ENCODE results near the gene ADAM15.

ADAM15 gene

DNA sequence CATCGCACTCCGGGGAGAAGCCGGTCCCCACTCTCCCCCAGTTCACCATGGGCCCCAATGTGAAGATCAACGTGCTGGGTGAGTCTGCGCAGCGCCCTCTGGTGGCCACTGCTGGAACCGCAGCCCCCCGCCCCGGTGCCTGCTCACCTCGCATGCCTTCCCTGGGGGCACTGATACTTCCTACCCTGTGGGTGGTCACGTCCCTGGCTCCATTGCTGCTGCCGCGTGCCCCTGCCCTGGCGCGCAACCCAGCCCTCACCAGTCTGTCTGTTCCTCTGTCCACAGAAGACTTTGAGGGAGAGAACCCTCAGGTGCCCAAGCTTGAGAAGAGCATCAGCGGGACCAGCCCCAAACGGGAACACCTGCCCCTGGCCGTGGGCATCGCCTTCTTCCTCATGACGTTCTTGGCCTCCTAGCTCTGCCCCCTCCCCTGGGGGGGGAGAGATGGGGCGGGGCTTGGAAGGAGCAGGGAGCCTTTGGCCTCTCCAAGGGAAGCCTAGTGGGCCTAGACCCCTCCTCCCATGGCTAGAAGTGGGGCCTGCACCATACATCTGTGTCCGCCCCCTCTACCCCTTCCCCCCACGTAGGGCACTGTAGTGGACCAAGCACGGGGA lies 35.1 kb downstream of the ADAM15 start:
- peaks cover 40% of the 10 kb centered on the region for H3K4me1 ChIP-seq (ENCODE audit: control insufficient read depth, insufficient read depth, low read length, poor library complexity, severe bottlenecking)
- peak; percentile 65 to 69 (median 66) for DNase-seq
- H3K36me3 ChIP-seq (ENCODE audit: control insufficient read depth, insufficient read depth, low read length): no peaks in the 10 kb centered on the region
- H3K9me3 ChIP-seq (ENCODE audit: control insufficient read depth, low read length): no peaks in the 10 kb centered on the region
- peaks cover 29% of the 10 kb centered on the region for H3K27me3 ChIP-seq (replicated peaks; ENCODE audit: control insufficient read depth, insufficient read depth, low read length, poor library complexity, severe bottlenecking)
- peak overlapping the region; percentile 72 for H3K27ac ChIP-seq (ENCODE audit: insufficient read depth, low read length, poor library complexity, severe bottlenecking)
- no peak overlapping the region for H3K4me3 ChIP-seq (ENCODE audit: insufficient read depth, low read depth, low read length, poor library complexity, severe bottlenecking)

DNA sequence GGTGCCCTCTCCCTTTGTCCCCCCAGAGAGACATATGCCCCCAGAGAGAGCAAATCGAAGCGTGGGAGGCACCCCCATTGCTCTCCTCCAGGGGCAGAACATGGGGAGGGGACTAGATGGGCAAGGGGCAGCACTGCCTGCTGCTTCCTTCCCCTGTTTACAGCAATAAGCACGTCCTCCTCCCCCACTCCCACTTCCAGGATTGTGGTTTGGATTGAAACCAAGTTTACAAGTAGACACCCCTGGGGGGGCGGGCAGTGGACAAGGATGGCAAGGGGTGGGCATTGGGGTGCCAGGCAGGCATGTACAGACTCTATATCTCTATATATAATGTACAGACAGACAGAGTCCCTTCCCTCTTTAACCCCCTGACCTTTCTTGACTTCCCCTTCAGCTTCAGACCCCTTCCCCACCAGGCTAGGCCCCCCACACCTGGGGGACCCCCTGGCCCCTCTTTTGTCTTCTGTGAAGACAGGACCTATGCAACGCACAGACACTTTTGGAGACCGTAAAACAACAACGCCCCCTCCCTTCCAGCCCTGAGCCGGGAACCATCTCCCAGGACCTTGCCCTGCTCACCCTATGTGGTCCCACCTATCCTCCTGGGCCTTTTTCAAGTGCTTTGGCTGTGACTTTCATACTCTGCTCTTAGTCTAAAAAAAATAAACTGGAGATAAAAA lies 35.9 kb downstream of the ADAM15 start:
- H3K9me3 ChIP-seq (ENCODE audit: control insufficient read depth, low read length): no peaks in the 10 kb centered on the region
- H3K4me1 ChIP-seq (ENCODE audit: control insufficient read depth, insufficient read depth, low read length, poor library complexity, severe bottlenecking): peaks cover 36% of the 10 kb centered on the region
- H3K27me3 ChIP-seq (replicated peaks; ENCODE audit: control insufficient read depth, insufficient read depth, low read length, poor library complexity, severe bottlenecking): peaks cover 22% of the 10 kb centered on the region
- DNase-seq: no peak
- no peak overlapping the region for H3K4me3 ChIP-seq (ENCODE audit: insufficient read depth, low read depth, low read length, poor library complexity, severe bottlenecking)
- H3K27ac ChIP-seq (ENCODE audit: insufficient read depth, low read length, poor library complexity, severe bottlenecking): no peak overlapping the region
- H3K36me3 ChIP-seq (ENCODE audit: control insufficient read depth, insufficient read depth, low read length): no peaks in the 10 kb centered on the region

DNA sequence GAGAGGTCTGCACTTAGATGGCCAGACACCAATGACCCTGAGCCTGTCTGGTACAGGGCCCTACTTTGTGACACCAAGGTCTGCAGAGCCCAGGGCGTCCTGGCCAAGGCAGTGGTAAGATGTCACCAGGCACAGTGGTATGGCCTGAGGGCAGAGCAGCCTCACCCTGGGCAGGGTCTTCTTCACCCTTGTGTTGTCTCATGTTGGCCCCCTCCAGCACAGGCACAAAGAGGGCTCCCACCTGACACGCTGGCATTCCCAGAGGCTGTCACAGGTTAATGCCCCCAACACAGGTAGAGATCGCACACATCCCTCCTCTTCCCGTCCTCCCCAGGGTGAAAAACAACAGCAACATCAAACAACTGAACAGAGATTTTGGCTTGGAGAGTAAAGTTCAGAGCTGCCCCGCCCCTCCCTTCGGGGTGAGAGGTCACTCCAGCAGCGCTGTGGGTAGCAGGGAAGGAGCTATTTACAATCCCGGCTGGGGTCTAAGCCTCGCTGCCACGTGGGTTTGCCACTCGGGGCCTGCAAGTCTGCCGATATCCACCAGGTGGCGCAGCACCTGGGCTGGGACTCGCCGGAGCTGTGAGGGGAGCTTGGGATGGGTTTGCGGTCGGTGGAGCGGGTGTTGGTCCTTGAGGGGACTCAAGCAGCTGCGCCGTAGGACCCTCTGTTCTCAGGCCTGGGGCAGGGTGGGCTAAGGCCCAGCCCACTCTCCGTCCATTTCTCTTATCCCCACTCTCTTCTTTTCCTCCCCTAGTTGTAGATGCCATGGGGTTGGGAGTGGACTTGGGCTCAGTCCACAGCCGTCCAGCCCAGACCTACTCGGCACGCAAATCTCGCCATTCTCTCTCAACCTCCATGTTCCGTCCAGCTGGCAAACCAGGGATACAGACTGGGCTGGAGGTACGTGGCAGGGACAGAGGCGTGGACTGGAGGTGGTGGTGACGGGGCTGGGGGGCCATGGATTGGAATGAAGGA lies 40.2 kb downstream of the ADAM15 start:
- Histone ChIP-seq H3K27ac (ENCODE audit: insufficient read depth, low read length, poor library complexity, severe bottlenecking) (no peak overlapping the region), H3K9me3 (ENCODE audit: control insufficient read depth, low read length) (no peaks in the 10 kb centered on the region), H3K27me3 (replicated peaks; ENCODE audit: control insufficient read depth, insufficient read depth, low read length, poor library complexity, severe bottlenecking) (no peaks in the 10 kb centered on the region), H3K36me3 (ENCODE audit: control insufficient read depth, insufficient read depth, low read length) (no peaks in the 10 kb centered on the region), H3K4me3 (ENCODE audit: insufficient read depth, low read depth, low read length, poor library complexity, severe bottlenecking) (no peak overlapping the region), H3K4me1 (ENCODE audit: control insufficient read depth, insufficient read depth, low read length, poor library complexity, severe bottlenecking) (peaks cover 5% of the 10 kb centered on the region)
- DNase-seq: peak; percentile 52 to 73 (median 69)

DNA sequence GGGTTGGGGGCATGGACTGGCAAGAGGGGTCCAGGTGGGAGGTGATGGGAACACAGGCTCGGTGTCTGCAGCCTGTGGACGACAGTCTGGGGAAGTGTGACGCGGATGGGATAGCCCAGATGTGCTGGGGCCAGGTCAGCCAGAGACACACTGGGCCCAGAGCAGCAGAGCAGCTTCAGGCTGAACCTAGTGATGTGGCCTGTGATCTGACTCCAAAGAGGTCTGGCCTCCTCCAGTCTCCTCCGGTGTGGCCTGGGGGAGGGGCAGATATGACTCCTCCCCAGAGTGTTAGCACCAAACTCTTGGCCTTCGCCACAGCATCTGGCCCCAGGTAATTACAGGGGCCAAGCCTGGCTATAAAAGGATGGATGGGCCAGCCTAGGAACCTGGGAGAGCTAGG lies 41.0 kb downstream of the ADAM15 start:
- Histone ChIP-seq H3K27ac (ENCODE audit: insufficient read depth, low read length, poor library complexity, severe bottlenecking) (no peak overlapping the region), H3K9me3 (ENCODE audit: control insufficient read depth, low read length) (no peaks in the 10 kb centered on the region), H3K4me3 (ENCODE audit: insufficient read depth, low read depth, low read length, poor library complexity, severe bottlenecking) (no peak overlapping the region), H3K27me3 (replicated peaks; ENCODE audit: control insufficient read depth, insufficient read depth, low read length, poor library complexity, severe bottlenecking) (no peaks in the 10 kb centered on the region), H3K4me1 (ENCODE audit: control insufficient read depth, insufficient read depth, low read length, poor library complexity, severe bottlenecking) (peaks cover 4% of the 10 kb centered on the region), H3K36me3 (ENCODE audit: control insufficient read depth, insufficient read depth, low read length) (no peaks in the 10 kb centered on the region)
- DNase-seq: no peak

DNA sequence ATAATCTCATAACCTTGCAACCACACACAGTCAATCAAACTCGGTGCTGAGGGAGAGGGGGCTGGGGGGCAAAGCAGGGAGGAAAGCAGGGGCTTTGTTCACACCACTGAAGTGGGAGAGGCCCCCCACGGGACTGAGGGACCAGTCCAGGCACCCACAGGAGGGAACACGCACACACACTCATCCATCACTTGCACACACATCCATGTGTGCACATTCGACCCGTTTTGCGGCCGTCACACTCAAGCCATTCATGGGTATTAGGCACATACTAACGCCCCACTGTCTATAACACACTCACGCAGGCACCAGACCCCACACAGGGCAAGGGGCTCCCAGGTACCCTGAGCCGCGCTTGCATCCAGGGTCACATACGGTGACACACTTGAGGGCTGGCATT lies 41.5 kb downstream of the ADAM15 start:
- Histone ChIP-seq H3K4me3 (ENCODE audit: insufficient read depth, low read depth, low read length, poor library complexity, severe bottlenecking) (no peak overlapping the region), H3K27ac (ENCODE audit: insufficient read depth, low read length, poor library complexity, severe bottlenecking) (no peak overlapping the region), H3K4me1 (ENCODE audit: control insufficient read depth, insufficient read depth, low read length, poor library complexity, severe bottlenecking) (peaks cover 4% of the 10 kb centered on the region), H3K36me3 (ENCODE audit: control insufficient read depth, insufficient read depth, low read length) (no peaks in the 10 kb centered on the region), H3K9me3 (ENCODE audit: control insufficient read depth, low read length) (no peaks in the 10 kb centered on the region), H3K27me3 (replicated peaks; ENCODE audit: control insufficient read depth, insufficient read depth, low read length, poor library complexity, severe bottlenecking) (no peaks in the 10 kb centered on the region)
- no peak for DNase-seq

DNA sequence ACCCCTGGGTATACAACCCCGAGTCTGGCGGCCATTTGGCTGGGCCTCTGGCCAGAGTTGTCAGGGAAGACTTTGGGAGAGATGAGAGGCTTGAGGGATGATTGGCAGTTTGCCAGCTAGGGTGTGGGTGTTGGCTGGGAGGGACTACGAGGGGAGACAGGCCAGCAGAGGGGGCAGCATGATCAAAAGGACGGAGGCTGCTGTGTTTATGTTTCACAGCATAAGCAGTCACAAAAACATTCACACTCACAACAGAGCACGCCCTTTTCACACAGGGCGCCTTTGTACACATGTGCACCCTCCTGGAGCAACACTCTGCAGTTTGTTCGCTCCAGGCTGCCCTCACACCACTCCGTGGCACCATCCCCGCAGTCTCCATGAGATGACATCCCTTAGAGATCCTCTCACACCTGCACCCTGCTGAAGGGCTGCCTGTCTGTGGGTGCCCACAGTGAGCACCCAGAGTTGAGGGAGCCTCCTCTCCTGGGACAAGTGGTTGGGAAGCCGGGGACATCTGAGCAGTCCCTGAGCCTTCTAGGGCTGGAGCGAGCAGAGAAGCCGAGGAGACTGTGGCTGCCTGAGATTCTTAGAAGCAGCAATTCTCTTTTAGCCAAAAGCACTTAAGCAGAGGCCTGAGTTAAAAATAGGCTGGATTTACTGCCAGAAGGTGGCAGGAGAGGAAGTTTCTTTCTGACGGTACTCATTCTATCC lies 43.0 kb downstream of the ADAM15 start:
- DNase-seq: no peak
- H3K4me3 ChIP-seq (ENCODE audit: insufficient read depth, low read depth, low read length, poor library complexity, severe bottlenecking): no peak overlapping the region
- H3K27ac ChIP-seq (ENCODE audit: insufficient read depth, low read length, poor library complexity, severe bottlenecking): no peak overlapping the region
- peaks cover 4% of the 10 kb centered on the region for H3K4me1 ChIP-seq (ENCODE audit: control insufficient read depth, insufficient read depth, low read length, poor library complexity, severe bottlenecking)
- H3K36me3 ChIP-seq (ENCODE audit: control insufficient read depth, insufficient read depth, low read length): no peaks in the 10 kb centered on the region
- no peaks in the 10 kb centered on the region for H3K9me3 ChIP-seq (ENCODE audit: control insufficient read depth, low read length)
- H3K27me3 ChIP-seq (replicated peaks; ENCODE audit: control insufficient read depth, insufficient read depth, low read length, poor library complexity, severe bottlenecking): no peaks in the 10 kb centered on the region

DNA sequence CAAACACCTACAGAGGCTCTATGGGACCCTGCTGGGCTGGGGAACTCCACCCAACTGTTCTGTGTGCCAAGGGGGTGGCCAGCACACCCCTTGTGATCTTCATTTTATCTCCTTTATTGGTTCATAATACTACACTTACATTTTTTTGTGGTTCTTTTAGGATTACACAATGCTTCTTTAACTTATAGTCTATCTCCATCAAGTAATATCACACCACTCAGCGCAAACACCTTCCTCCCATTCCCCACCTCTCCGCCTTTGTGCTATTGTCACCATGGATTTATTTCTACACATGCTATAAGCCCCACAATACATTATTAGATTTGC lies 43.5 kb downstream of the ADAM15 start:
- no peak for DNase-seq
- no peak overlapping the region for H3K4me3 ChIP-seq (ENCODE audit: insufficient read depth, low read depth, low read length, poor library complexity, severe bottlenecking)

DNA sequence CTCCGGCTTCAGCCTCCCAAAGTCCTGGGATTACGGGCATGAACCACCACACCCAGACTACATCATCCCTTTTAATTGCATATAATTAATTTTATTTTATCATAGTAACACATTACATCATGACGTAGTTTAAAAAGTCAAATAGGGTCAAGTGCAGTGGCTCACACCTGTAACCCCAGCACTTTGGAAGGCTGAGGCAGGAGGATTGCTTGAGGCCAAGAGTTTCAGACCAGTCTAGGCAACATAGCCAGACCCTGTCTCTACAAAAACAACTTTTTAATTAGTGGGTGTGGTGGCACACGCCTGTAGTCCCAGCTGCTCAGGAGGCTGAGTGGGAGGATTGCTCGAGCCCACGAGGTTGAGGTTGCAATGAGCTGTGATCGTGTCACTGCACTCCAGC lies 48.2 kb downstream of the ADAM15 start:
- Histone ChIP-seq H3K36me3 (ENCODE audit: control insufficient read depth, insufficient read depth, low read length) (no peaks in the 10 kb centered on the region), H3K4me1 (ENCODE audit: control insufficient read depth, insufficient read depth, low read length, poor library complexity, severe bottlenecking) (no peaks in the 10 kb centered on the region), H3K4me3 (ENCODE audit: insufficient read depth, low read depth, low read length, poor library complexity, severe bottlenecking) (no peak overlapping the region), H3K27ac (ENCODE audit: insufficient read depth, low read length, poor library complexity, severe bottlenecking) (no peak overlapping the region), H3K27me3 (replicated peaks; ENCODE audit: control insufficient read depth, insufficient read depth, low read length, poor library complexity, severe bottlenecking) (no peaks in the 10 kb centered on the region), H3K9me3 (ENCODE audit: control insufficient read depth, low read length) (no peaks in the 10 kb centered on the region)
- DNase-seq: no peak

More for the DNA sequence above, 43.5 kb downstream of the ADAM15 start:
- no peak overlapping the region for H3K27ac ChIP-seq (ENCODE audit: insufficient read depth, low read length, poor library complexity, severe bottlenecking)
- H3K27me3 ChIP-seq (replicated peaks; ENCODE audit: control insufficient read depth, insufficient read depth, low read length, poor library complexity, severe bottlenecking): no peaks in the 10 kb centered on the region
- no peaks in the 10 kb centered on the region for H3K9me3 ChIP-seq (ENCODE audit: control insufficient read depth, low read length)
- H3K4me1 ChIP-seq (ENCODE audit: control insufficient read depth, insufficient read depth, low read length, poor library complexity, severe bottlenecking): peaks cover 4% of the 10 kb centered on the region
- H3K36me3 ChIP-seq (ENCODE audit: control insufficient read depth, insufficient read depth, low read length): no peaks in the 10 kb centered on the region

DNA sequence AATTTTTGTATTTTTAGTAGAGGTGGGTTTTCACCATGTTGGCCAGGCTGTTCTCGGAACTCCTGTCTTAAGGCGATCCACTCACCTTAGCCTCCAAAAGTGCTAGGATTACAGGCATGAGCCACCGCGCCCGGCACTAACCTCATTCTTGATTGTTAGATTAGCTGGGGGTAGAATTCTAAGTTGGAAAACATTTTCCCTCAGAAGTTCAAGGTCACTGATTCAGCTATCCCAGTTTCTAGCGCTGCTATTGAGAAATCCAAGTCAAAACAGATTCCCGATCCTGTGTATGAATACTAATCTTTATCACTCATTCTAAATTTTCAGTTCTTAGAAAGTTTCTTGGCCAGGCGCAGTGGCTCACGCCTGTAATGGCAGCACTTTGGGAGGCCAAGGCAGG lies 52.2 kb downstream of the ADAM15 start:
- no peaks in the 10 kb centered on the region for H3K36me3 ChIP-seq (ENCODE audit: control insufficient read depth, insufficient read depth, low read length)
- H3K27ac ChIP-seq (ENCODE audit: insufficient read depth, low read length, poor library complexity, severe bottlenecking): no peak overlapping the region
- no peaks in the 10 kb centered on the region for H3K9me3 ChIP-seq (ENCODE audit: control insufficient read depth, low read length)
- H3K4me3 ChIP-seq (ENCODE audit: insufficient read depth, low read depth, low read length, poor library complexity, severe bottlenecking): no peak overlapping the region
- no peaks in the 10 kb centered on the region for H3K27me3 ChIP-seq (replicated peaks; ENCODE audit: control insufficient read depth, insufficient read depth, low read length, poor library complexity, severe bottlenecking)
- no peaks in the 10 kb centered on the region for H3K4me1 ChIP-seq (ENCODE audit: control insufficient read depth, insufficient read depth, low read length, poor library complexity, severe bottlenecking)
- DNase-seq: no peak
